B cell (primary cell): Measurements from ENCODE around the gene PRAMEF4. TPM values are rescaled to one million over a fixed set of nuclear protein-coding genes. Genes with fewer than 3 reads are reported as not detected.
"Not testable (repeated sequence)": the region's sequence is repeated elsewhere in the genome, so short reads cannot be mapped to it uniquely, and the experiment has no call there.

Experiments used
- ATAC-seq: fragments of 200-7000 bp; cut with Tn5 transposase; one replicate; pipeline ENCODE4 v1.10.0; 2021; ENCODE audit warnings: low read depth, mild to moderate bottlenecking, moderate number of reproducible peaks, moderate library complexity
- CTCF ChIA-PET: fragments of 350-600 bp; sonication (Branson Sonifier 250); formaldehyde crosslinking; loops from one replicate; lab custom pipeline; 2021; ENCODE audit warnings: antibody characterized with exemption, inconsistent platforms; lab: Charles Lee
- POLR2A ChIA-PET: fragments of 350-600 bp; sonication (Branson Sonifier 250); formaldehyde crosslinking; loops from one replicate; lab custom pipeline; 2021; ENCODE audit warnings: antibody characterized with exemption; lab: Charles Lee
- DNase-seq: peaks from one replicate; pipeline ENCODE4 v3.0.0; 2013
- H2AFZ ChIP-seq: 2 replicates; pipeline ENCODE4 v1.6.1; 2012; ENCODE audit warnings: mild to moderate bottlenecking, low read depth, low read length; ENCODE audit not compliant: insufficient read depth, poor library complexity, severe bottlenecking
- H3K27ac ChIP-seq, 2 donors: 1 replicate in 1 of 2; 2 replicates in 1 of 2; pipeline ENCODE4 v1.5.1; 2012 to 2013; ENCODE audit warnings: low read length in 2 of 2, mild to moderate bottlenecking in 2 of 2, moderate library complexity in 1 of 2
- H3K27me3 ChIP-seq, 4 experiments: fragments of 200-600 bp in 1 of 4; sonication (generic) in 1 of 4; replicated peaks in 1 of 4; 1 replicate in 2 of 4; 2 replicates in 2 of 4; pipeline versions ENCODE4 v1.6.1 to v1.7.0; 2013 to 2016; ENCODE audit warnings: low read length in 3 of 4, mild to moderate bottlenecking in 2 of 4, mixed read lengths in 1 of 4, moderate library complexity in 1 of 4; ENCODE audit not compliant: insufficient read depth in 4 of 4, control insufficient read depth in 3 of 4; ENCODE audit errors: control extremely low read depth in 1 of 4
- H3K36me3 ChIP-seq, 2 experiments: replicated peaks in 1 of 2; 1 replicate in 1 of 2; 2 replicates in 1 of 2; pipeline versions ENCODE4 v1.6.1 to v1.7.1; 2013; ENCODE audit warnings: low read length in 1 of 2; ENCODE audit not compliant: insufficient read depth in 2 of 2, control insufficient read depth in 1 of 2; ENCODE audit errors: control extremely low read depth in 1 of 2, extremely low read depth in 1 of 2
- H3K4me1 ChIP-seq, 2 donors: fragments of 200-600 bp in 1 of 2; sonication (generic) in 1 of 2; 1 replicate in 1 of 2; 2 replicates in 1 of 2; pipeline versions ENCODE4 v1.5.1 to v1.6.1; 2013 to 2017; ENCODE audit warnings: low read length in 2 of 2; ENCODE audit not compliant: control insufficient read depth in 2 of 2, insufficient read depth in 2 of 2
- H3K4me2 ChIP-seq: replicated peaks from 2 replicates; pipeline ENCODE3; 2012; ENCODE audit warnings: mild to moderate bottlenecking, low read depth, low read length; ENCODE audit not compliant: poor library complexity, severe bottlenecking
- H3K4me3 ChIP-seq, 5 experiments: fragments of 200-600 bp in 1 of 5; sonication (generic) in 1 of 5; 1 replicate in 3 of 5; 2 replicates in 2 of 5; pipeline versions ENCODE4 v1.5.1 to v1.7.0; 2011 to 2016; ENCODE audit warnings: low read length in 4 of 5, mild to moderate bottlenecking in 4 of 5, low read depth in 2 of 5, control low read depth in 1 of 5, moderate library complexity in 1 of 5; ENCODE audit not compliant: insufficient read depth in 1 of 5; ENCODE audit errors: control extremely low read depth in 1 of 5, extremely low read depth in 1 of 5
- H3K79me2 ChIP-seq: fragments of 200-600 bp; sonication (generic); one replicate; pipeline ENCODE4 v1.6.0; 2016; ENCODE audit warnings: low read length; ENCODE audit not compliant: control insufficient read depth, insufficient read depth
- H3K9ac ChIP-seq: fragments of 200-600 bp; sonication (generic); 2 replicates; pipeline ENCODE4 v1.6.1; 2017; ENCODE audit warnings: mild to moderate bottlenecking, low read length, moderate library complexity
- H3K9me3 ChIP-seq, 3 donors: one replicate each; pipeline versions ENCODE4 v1.6.1 to v1.7.1; 2013; ENCODE audit warnings: low read length in 2 of 3; ENCODE audit not compliant: control insufficient read depth in 2 of 3, insufficient read depth in 1 of 3; ENCODE audit errors: control extremely low read depth in 1 of 3
- H4K20me1 ChIP-seq: 2 replicates; pipeline ENCODE4 v1.6.0; 2012; ENCODE audit warnings: mild to moderate bottlenecking, low read length; ENCODE audit not compliant: insufficient read depth, control insufficient read depth, poor library complexity, severe bottlenecking
- H3K27ac Mint-ChIP-seq: one replicate; pipeline ENCODE4 v1.8.0; 2021; ENCODE audit warnings: mixed read lengths
- H3K27me3 Mint-ChIP-seq: one replicate; pipeline ENCODE4 v1.8.0; 2021; ENCODE audit warnings: mixed read lengths
- H3K4me1 Mint-ChIP-seq: one replicate; pipeline ENCODE4 v1.8.0; 2021; ENCODE audit warnings: mixed read lengths
- H3K4me3 Mint-ChIP-seq: one replicate; pipeline ENCODE4 v1.8.0; 2021; ENCODE audit warnings: mixed read lengths
- H3K9me3 Mint-ChIP-seq: one replicate; pipeline ENCODE4 v1.8.0; 2022; ENCODE audit warnings: mixed read lengths; ENCODE audit not compliant: insufficient read depth
- WGBS: methylation state at CpG from one replicate; pipeline ENCODE4 v1.1.5; 2013; ENCODE audit warnings: missing lambda C conversion rate; ENCODE audit not compliant: insufficient coverage; 5-methylcytosine and 5-hydroxymethylcytosine counted together
- intact Hi-C: fragments of 100-400 bp; cut with micrococcal nuclease; formaldehyde crosslinking; loops from one replicate; pipeline ENCODE4 v1.10.0; 2022
- polyA plus RNA-seq: library from polyadenylated mRNA; depleted of rRNA; stranded (reverse); fragments of >200 nt; gene quantifications from 2 replicates; pipeline ENCODE4 v1.2.3, GENCODE V29; 2012
- total RNA-seq, 2 donors: library from RNA; stranded (reverse); fragments of 120-200 nt in 1 of 2; gene quantifications; 1 replicate in 1 of 2; 2 replicates in 1 of 2; pipeline versions ENCODE4 v1.2.3 to v1.2.4, GENCODE V29; 2013 to 2022

The PRAMEF4 gene
- total and polyA plus RNA-seq, 2 donors (not counting 1 experiment from before 2014, with no cell fraction given), result not detected

DNA sequence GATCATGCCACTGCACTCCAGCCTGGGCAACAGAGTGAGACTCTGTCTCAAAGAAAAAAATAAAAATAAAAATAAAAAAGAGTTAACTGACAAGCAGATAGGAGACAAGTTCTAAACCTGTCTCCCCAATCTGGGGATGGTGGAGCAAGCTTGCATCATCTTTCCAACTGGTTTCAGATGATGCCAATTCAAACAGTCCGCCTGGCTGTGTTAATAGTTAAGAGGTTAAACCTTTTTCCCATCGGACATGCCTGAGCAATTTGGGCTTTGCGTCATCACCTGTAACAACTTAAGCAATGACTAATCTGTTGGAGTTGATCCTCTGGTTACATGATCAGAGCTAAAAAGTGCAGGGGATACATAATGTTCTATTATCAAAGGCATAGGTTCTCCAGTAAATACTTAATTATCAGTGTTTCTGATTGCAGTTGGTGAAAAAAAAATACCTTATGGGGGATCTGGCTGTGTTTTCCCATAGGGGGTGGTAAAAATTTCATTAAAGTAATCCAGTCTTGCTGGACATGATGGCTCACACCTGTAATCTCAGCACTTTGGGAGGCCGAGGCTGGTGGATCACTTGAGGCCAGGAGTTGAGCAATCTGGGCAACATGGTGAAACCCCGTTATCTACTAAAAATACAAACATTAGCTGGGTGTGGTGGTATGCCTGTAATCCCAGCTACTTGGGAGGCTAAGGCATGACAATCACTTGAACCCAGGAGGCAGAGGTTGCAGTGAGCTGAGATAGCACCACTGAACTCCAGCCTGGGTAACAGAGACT lies 18.0 kb upstream of the PRAMEF4 start:
- H2AFZ ChIP-seq, H4K20me1 ChIP-seq, H3K9ac ChIP-seq, H3K27ac ChIP-seq, POLR2A ChIA-PET, H3K4me3 Mint-ChIP-seq, H3K27me3 ChIP-seq, H3K4me3 ChIP-seq, H3K9me3 Mint-ChIP-seq, H3K9me3 ChIP-seq, intact Hi-C loops, H3K27me3 Mint-ChIP-seq, H3K36me3 ChIP-seq, ATAC-seq, CTCF ChIA-PET, H3K27ac Mint-ChIP-seq, H3K79me2 ChIP-seq, H3K4me1 Mint-ChIP-seq, H3K4me1 ChIP-seq, H3K4me2 ChIP-seq, DNase-seq: not testable (repeated sequence)
- no CpG with 5 or more reads among the region's 5 CpGs for WGBS

GRCh38 chr1:12899186-12899585 lies 13.2 kb upstream of the PRAMEF4 start:
- H3K4me2 ChIP-seq, H3K27me3 ChIP-seq: not testable (repeated sequence)

GRCh38 chr1:12898170-12898569 lies 12.2 kb upstream of the PRAMEF4 start, which contains the start of gene PRAMEF10:
TSS of gene PRAMEF10 (minus strand) at chr1:12898270. CDS start at chr1:12895847, 2,423 bp downstream.
- POLR2A ChIA-PET, H2AFZ ChIP-seq, H3K4me1 Mint-ChIP-seq, H3K4me2 ChIP-seq, H3K4me3 ChIP-seq, H3K27ac ChIP-seq, H3K4me1 ChIP-seq, H3K4me3 Mint-ChIP-seq, H3K27me3 Mint-ChIP-seq, H3K9me3 ChIP-seq, CTCF ChIA-PET, H4K20me1 ChIP-seq, H3K79me2 ChIP-seq, H3K27me3 ChIP-seq, H3K27ac Mint-ChIP-seq, ATAC-seq, intact Hi-C loops, H3K9ac ChIP-seq, H3K36me3 ChIP-seq, DNase-seq, H3K9me3 Mint-ChIP-seq: not testable (repeated sequence)
- no CpG with 5 or more reads among the region's 1 CpG for WGBS

More at GRCh38 chr1:12899186-12899585, 13.2 kb upstream of the PRAMEF4 start:
- H3K79me2 ChIP-seq, H3K27ac ChIP-seq, CTCF ChIA-PET, DNase-seq, H3K9ac ChIP-seq, H2AFZ ChIP-seq, intact Hi-C loops, H3K4me3 ChIP-seq, H3K4me3 Mint-ChIP-seq, H4K20me1 ChIP-seq, H3K9me3 ChIP-seq, H3K4me1 ChIP-seq, H3K27ac Mint-ChIP-seq, H3K27me3 Mint-ChIP-seq, H3K9me3 Mint-ChIP-seq, H3K36me3 ChIP-seq, POLR2A ChIA-PET, ATAC-seq, H3K4me1 Mint-ChIP-seq: not testable (repeated sequence)

- no CpG with 5 or more reads among the region's 4 CpGs for WGBS
- H2AFZ ChIP-seq, H3K27me3 ChIP-seq, H3K36me3 ChIP-seq, H3K27me3 Mint-ChIP-seq, H3K4me2 ChIP-seq, H4K20me1 ChIP-seq, ATAC-seq, intact Hi-C loops, H3K27ac Mint-ChIP-seq, H3K4me1 Mint-ChIP-seq, H3K9me3 Mint-ChIP-seq, H3K4me1 ChIP-seq, H3K27ac ChIP-seq, DNase-seq, H3K9me3 ChIP-seq, H3K79me2 ChIP-seq, H3K9ac ChIP-seq, CTCF ChIA-PET, POLR2A ChIA-PET, H3K4me3 ChIP-seq, H3K4me3 Mint-ChIP-seq: not testable (repeated sequence)
Measured at GRCh38 chr1:12878453-12878852, 7.5 kb downstream of the PRAMEF4 start.
